HepG2 (cell line): ENCODE measurements around the gene LMCD1. TPM values are rescaled to one million over a fixed set of nuclear protein-coding genes. Genes with fewer than 3 reads are reported as not detected.

ENCODE experiments used
- ATAC-seq: fragments of 200-7000 bp; cut with Tn5 transposase; 3 replicates; pipeline ENCODE4 v1.9.1; 2020; ENCODE audit warnings: mild to moderate bottlenecking, moderate library complexity
- BruUV-seq: library from RNA; stranded (reverse); fragments of 400-500 nt; replicated peaks from 2 replicates; lab custom pipeline; 2021; lab: Mats Ljungman, UMichigan
- CTCF ChIA-PET: fragments of 300-600 bp; formaldehyde crosslinking; extraction: SDS; loops from one replicate; lab custom pipeline; 2021; ENCODE audit warnings: low total read pairs, inconsistent platforms, low intra/inter-chr PET ratio; lab: Yijun Ruan, JAX
- POLR2A ChIA-PET: fragments of 350-600 bp; sonication (Branson Sonifier 250); formaldehyde crosslinking; loops from one replicate; lab custom pipeline; 2020; ENCODE audit warnings: antibody characterized with exemption, inconsistent platforms; lab: Yijun Ruan, JAX
- DNase-seq: peaks from one replicate; pipeline ENCODE4 v3.0.0-alpha.2; 2015; ENCODE audit warnings: low spot score
- FAIRE-seq: peaks from 3 replicates; lab custom pipeline; 2011; peaks lifted over from hg19 to GRCh38; lab: Jason Lieb, UNC
- H2AFZ ChIP-seq: one replicate; pipeline ENCODE4 v1.6.1; 2011; ENCODE audit warnings: low read length, inconsistent platforms
- H3K27ac ChIP-seq: fragments of 300-600 bp; 3 replicates; pipeline ENCODE4 v1.8.0; 2011; ENCODE audit warnings: mixed run types, mild to moderate bottlenecking, mixed read lengths, low read length, inconsistent platforms; ENCODE audit not compliant: insufficient read depth; ENCODE audit errors: extremely low read length
- H3K27me3 ChIP-seq, 2 experiments: fragments of 200-600 bp in 1 of 2; 2 replicates in 1 of 2; 3 replicates in 1 of 2; pipeline versions ENCODE4 v1.6.0 to v1.8.0; 2011; ENCODE audit warnings: low read length in 2 of 2, mild to moderate bottlenecking in 2 of 2, moderate library complexity in 2 of 2, inconsistent platforms in 1 of 2; ENCODE audit not compliant: insufficient read depth in 2 of 2, control insufficient read depth in 1 of 2
- H3K36me3 ChIP-seq, 2 experiments: fragments of 200-600 bp in 1 of 2; replicated peaks in 1 of 2; 2 replicates in 1 of 2; 3 replicates in 1 of 2; pipeline versions ENCODE4 v1.5.1 to v1.8.0; 2011; ENCODE audit warnings: low read length in 2 of 2, inconsistent platforms in 1 of 2; ENCODE audit not compliant: insufficient read depth in 2 of 2, control insufficient read depth in 1 of 2
- H3K4me1 ChIP-seq: 2 replicates; pipeline ENCODE4 v1.5.1; 2012; ENCODE audit warnings: low read length, inconsistent platforms; ENCODE audit not compliant: insufficient read depth
- H3K4me2 ChIP-seq: 2 replicates; pipeline ENCODE4 v1.6.0; 2011; ENCODE audit warnings: low read depth, low read length, inconsistent platforms
- H3K4me3 ChIP-seq, 3 experiments: fragments of 200-600 bp in 1 of 3; sonication (generic), shearing (Covaris generic) in 1 of 3; replicated peaks in 1 of 3; 2 replicates each; pipeline ENCODE4 v1.5.1; 2011 to 2016; ENCODE audit warnings: low read length in 3 of 3, inconsistent platforms in 2 of 3, low read depth in 2 of 3, mild to moderate bottlenecking in 2 of 3, control low read depth in 1 of 3, mixed read lengths in 1 of 3; ENCODE audit not compliant: insufficient read depth in 1 of 3
- H3K79me2 ChIP-seq: one replicate; pipeline ENCODE4 v1.6.1; 2011; ENCODE audit warnings: low read length, inconsistent platforms; ENCODE audit not compliant: insufficient read depth
- H3K9ac ChIP-seq: 2 replicates; pipeline ENCODE4 v1.6.0; 2011; ENCODE audit warnings: mild to moderate bottlenecking, low read depth, low read length, inconsistent platforms; ENCODE audit not compliant: insufficient read depth
- H3K9me3 ChIP-seq: 2 replicates; pipeline ENCODE4 v1.5.1; 2012; ENCODE audit warnings: mild to moderate bottlenecking, low read length
- H4K20me1 ChIP-seq: 2 replicates; pipeline ENCODE4 v1.6.0; 2011; ENCODE audit warnings: inconsistent platforms, mild to moderate bottlenecking, low read length, moderate library complexity; ENCODE audit not compliant: insufficient read depth
- RAD51 ChIP-seq: fragments of 450-650 bp; IDR thresholded peaks from 2 replicates; pipeline ENCODE4 v1.6.1; 2016; ENCODE audit warnings: borderline replicate concordance
- RORA ChIP-seq: sonication (generic); formaldehyde crosslinking; IDR thresholded peaks from 2 replicates; pipeline ENCODE4 v1.5.0; 2020; ENCODE audit warnings: mild to moderate bottlenecking, missing genetic modification reagents, moderate library complexity
- SRSF1 ChIP-seq: fragments of 200-400 bp; formaldehyde crosslinking; optimal IDR thresholded peaks from 2 replicates; pipeline ENCODE3; 2017; ENCODE audit warnings: mild to moderate bottlenecking, low read depth, low read length, moderate library complexity
- ZNF136 ChIP-seq: sonication (generic); formaldehyde crosslinking; IDR thresholded peaks from 2 replicates; pipeline ENCODE4 v1.8.1; 2022; ENCODE audit warnings: low read depth, mild to moderate bottlenecking, moderate library complexity, missing genetic modification reagents
- ZNF674 ChIP-seq: sonication (generic); formaldehyde crosslinking; IDR thresholded peaks from 2 replicates; pipeline ENCODE4 v1.5.0; 2020; ENCODE audit warnings: low read depth, mild to moderate bottlenecking, missing genetic modification reagents
- ZNF720 ChIP-seq: sonication (generic); formaldehyde crosslinking; IDR thresholded peaks from 2 replicates; pipeline ENCODE4 v1.4.0; 2020; ENCODE audit warnings: missing genetic modification reagents
- ZNF766 ChIP-seq: sonication (generic); formaldehyde crosslinking; IDR thresholded peaks from 2 replicates; pipeline ENCODE4 v1.5.0; 2020; ENCODE audit warnings: missing genetic modification reagents, borderline replicate concordance
- WGBS: methylation state at CpG from one replicate; pipeline ENCODE4 v1.1.6; 2017; ENCODE audit warnings: low lambda C conversion rate; 5-methylcytosine and 5-hydroxymethylcytosine counted together
- in situ Hi-C: cut with HindIII; loops from 2 replicates; pipeline ENCODE4 v1.10.0; 2017; ENCODE audit warnings: low pct_unique_long_range_greater_than_20kb; ENCODE audit not compliant: extremely low pct_ligation_motif_present
- intact Hi-C: fragments of 100-400 bp; cut with micrococcal nuclease; formaldehyde crosslinking; loops from one replicate; pipeline ENCODE4 v1.10.0; 2022; ENCODE audit not compliant: unreplicated experiment
- polyA plus RNA-seq, 8 experiments: library from polyadenylated mRNA; depleted of rRNA in 3 of 8; stranded (reverse) in 7 of 8; unstranded in 1 of 8; fragments of >200 nt; fragmentation: Illumina TruSeq in 4 of 8; extraction: Trizol in 4 of 8; gene quantifications; 2 replicates each; pipeline versions ENCODE4 v1.2.1 to v1.2.3, GENCODE V29; 2011 to 2016; ENCODE audit warnings: low read depth in 4 of 8, missing spikeins in 1 of 8, mixed read lengths in 1 of 8; ENCODE audit not compliant: insufficient read depth in 1 of 8
- total RNA-seq, 5 experiments: library from RNA; depleted of rRNA; stranded (reverse); fragments of >200 nt; fragmentation: Illumina TruSeq; extraction: Trizol; gene quantifications; 2 replicates each; pipeline ENCODE4 v1.2.3, GENCODE V29; 2016; ENCODE audit warnings: low read depth in 1 of 5
- TF ChIP-seq, protein P1 (sequence below): sonication (generic); formaldehyde crosslinking; IDR thresholded peaks from 2 replicates; pipeline ENCODE4 v1.4.0; 2020; ENCODE audit warnings: missing genetic modification reagents, borderline replicate concordance
- TF ChIP-seq, protein P2 (sequence below): sonication (generic); formaldehyde crosslinking; IDR thresholded peaks from one replicate; pipeline ENCODE4 v1.5.1; 2020; ENCODE audit warnings: mild to moderate bottlenecking, missing genetic modification reagents; ENCODE audit errors: not compliant biosample characterization

LMCD1 gene
- total and polyA plus RNA-seq, 2 of the 13 experiments (the other 11 are each of a cell fraction or from before 2014, with no cell fraction given): 6.2 to 7.1 TPM

DNA sequence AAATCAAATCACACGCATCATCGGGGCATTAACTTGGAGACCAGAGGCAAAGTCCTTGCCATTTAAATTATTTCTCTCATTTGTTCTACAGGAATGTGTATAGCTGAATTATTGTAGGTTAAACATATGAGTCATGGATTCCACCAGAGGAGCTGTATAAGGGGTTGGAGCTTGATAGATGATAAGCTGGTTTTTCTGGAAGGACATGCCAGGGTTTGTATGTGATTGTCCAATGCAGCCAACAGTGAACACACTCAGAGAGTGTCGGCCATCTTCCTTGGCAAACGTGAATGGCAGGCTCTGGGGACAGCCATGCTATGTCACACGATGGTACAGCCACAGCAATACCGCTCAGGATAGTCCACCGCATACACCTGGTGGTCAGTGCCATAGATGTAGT lies 117.9 kb downstream of the LMCD1 start:
- no peak for FAIRE-seq
- in situ Hi-C loops: no loop called here
- no peak for DNase-seq
- Histone ChIP-seq H3K27ac (no peak overlapping the region), H3K27me3 (no peaks in the 10 kb centered on the region), H3K36me3 (peaks cover 8 to 54% of the 10 kb centered on the region in 2 experiments; a peak in 3 of 5 replicates), H4K20me1 (no peaks in the 10 kb centered on the region), H3K4me2 (no peak overlapping the region), H3K79me2 (no peaks in the 10 kb centered on the region), H3K4me1 (0 out of 2 replicates have a peak, but pooled peaks cover 4% of the 10 kb centered on the region), H3K9me3 (no peaks in the 10 kb centered on the region), H3K9ac (no peak overlapping the region), H3K4me3 (no peak overlapping the region), H2AFZ (no peak overlapping the region)
- CTCF ChIA-PET: no interaction called here
- intact Hi-C loops: no loop called here
- POLR2A ChIA-PET: no interaction called here
- BruUV-seq: no TSS peak
- ATAC-seq: no peak
- 98% methylated on average over 4 of the region's 7 CpGs for WGBS
- TF ChIP-seq ZNF720 (CRISPR knock-in tag) (no peak), RORA (no peak), ZNF136 (CRISPR knock-in tag) (no peak), SRSF1 (no peak), RAD51 (no peak), ZNF766 (CRISPR knock-in tag) (no peak), ZNF674 (CRISPR knock-in tag) (no peak)
- TF ChIP-seq, protein P1, sequence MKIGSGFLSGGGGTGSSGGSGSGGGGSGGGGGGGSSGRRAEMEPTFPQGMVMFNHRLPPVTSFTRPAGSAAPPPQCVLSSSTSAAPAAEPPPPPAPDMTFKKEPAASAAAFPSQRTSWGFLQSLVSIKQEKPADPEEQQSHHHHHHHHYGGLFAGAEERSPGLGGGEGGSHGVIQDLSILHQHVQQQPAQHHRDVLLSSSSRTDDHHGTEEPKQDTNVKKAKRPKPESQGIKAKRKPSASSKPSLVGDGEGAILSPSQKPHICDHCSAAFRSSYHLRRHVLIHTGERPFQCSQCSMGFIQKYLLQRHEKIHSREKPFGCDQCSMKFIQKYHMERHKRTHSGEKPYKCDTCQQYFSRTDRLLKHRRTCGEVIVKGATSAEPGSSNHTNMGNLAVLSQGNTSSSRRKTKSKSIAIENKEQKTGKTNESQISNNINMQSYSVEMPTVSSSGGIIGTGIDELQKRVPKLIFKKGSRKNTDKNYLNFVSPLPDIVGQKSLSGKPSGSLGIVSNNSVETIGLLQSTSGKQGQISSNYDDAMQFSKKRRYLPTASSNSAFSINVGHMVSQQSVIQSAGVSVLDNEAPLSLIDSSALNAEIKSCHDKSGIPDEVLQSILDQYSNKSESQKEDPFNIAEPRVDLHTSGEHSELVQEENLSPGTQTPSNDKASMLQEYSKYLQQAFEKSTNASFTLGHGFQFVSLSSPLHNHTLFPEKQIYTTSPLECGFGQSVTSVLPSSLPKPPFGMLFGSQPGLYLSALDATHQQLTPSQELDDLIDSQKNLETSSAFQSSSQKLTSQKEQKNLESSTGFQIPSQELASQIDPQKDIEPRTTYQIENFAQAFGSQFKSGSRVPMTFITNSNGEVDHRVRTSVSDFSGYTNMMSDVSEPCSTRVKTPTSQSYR: no peak
- TF ChIP-seq, protein P2, sequence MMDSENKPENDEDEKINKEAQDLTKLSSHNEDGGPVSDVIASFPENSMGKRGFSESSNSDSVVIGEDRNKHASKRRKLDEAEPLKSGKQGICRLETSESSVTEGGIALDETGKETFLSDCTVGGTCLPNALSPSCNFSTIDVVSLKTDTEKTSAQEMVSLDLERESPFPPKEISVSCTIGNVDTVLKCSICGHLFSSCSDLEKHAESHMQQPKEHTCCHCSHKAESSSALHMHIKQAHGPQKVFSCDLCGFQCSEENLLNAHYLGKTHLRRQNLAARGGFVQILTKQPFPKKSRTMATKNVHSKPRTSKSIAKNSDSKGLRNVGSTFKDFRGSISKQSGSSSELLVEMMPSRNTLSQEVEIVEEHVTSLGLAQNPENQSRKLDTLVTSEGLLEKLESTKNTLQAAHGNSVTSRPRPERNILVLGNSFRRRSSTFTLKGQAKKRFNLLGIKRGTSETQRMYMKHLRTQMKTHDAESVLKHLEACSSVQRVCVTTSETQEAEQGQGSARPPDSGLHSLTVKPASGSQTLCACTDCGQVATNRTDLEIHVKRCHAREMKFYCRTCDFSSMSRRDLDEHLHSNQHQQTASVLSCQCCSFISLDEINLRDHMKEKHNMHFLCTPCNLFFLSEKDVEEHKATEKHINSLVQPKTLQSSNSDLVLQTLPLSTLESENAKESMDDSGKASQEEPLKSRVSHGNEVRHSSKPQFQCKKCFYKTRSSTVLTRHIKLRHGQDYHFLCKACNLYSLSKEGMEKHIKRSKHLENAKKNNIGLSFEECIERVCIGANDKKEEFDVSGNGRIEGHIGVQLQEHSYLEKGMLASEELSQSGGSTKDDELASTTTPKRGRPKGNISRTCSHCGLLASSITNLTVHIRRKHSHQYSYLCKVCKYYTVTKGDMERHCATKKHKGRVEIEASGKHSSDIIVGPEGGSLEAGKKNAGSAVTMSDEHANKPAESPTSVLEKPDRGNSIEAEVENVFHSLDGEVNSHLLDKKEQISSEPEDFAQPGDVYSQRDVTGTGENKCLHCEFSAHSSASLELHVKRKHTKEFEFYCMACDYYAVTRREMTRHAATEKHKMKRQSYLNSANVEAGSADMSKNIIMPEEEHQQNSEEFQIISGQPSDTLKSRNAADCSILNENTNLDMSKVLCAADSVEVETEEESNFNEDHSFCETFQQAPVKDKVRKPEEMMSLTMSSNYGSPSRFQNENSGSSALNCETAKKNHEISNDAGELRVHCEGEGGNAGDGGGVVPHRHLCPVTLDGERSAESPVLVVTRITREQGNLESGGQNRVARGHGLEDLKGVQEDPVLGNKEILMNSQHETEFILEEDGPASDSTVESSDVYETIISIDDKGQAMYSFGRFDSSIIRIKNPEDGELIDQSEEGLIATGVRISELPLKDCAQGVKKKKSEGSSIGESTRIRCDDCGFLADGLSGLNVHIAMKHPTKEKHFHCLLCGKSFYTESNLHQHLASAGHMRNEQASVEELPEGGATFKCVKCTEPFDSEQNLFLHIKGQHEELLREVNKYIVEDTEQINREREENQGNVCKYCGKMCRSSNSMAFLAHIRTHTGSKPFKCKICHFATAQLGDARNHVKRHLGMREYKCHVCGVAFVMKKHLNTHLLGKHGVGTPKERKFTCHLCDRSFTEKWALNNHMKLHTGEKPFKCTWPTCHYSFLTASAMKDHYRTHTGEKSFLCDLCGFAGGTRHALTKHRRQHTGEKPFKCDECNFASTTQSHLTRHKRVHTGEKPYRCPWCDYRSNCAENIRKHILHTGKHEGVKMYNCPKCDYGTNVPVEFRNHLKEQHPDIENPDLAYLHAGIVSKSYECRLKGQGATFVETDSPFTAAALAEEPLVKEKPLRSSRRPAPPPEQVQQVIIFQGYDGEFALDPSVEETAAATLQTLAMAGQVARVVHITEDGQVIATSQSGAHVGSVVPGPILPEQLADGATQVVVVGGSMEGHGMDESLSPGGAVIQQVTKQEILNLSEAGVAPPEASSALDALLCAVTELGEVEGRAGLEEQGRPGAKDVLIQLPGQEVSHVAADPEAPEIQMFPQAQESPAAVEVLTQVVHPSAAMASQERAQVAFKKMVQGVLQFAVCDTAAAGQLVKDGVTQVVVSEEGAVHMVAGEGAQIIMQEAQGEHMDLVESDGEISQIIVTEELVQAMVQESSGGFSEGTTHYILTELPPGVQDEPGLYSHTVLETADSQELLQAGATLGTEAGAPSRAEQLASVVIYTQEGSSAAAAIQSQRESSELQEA (CRISPR knock-in tag): no peak
